Astrocyte (in vitro differentiated cells and primary cell): ENCODE measurements around the gene LSP1.

Experiments used
- EZH2 ChIP-seq: IDR thresholded peaks from 2 replicates; pipeline ENCODE4 v1.6.1; 2012; ENCODE audit warnings: mild to moderate bottlenecking, low read length, inconsistent platforms; ENCODE audit not compliant: insufficient read depth
- TF ChIP-seq, protein P1 (sequence below): IDR thresholded peaks from 2 replicates; pipeline ENCODE4 v1.5.1; 2011; ENCODE audit warnings: low read depth, mild to moderate bottlenecking, inconsistent platforms, low read length, moderate library complexity; ENCODE audit not compliant: insufficient read depth

DNA sequence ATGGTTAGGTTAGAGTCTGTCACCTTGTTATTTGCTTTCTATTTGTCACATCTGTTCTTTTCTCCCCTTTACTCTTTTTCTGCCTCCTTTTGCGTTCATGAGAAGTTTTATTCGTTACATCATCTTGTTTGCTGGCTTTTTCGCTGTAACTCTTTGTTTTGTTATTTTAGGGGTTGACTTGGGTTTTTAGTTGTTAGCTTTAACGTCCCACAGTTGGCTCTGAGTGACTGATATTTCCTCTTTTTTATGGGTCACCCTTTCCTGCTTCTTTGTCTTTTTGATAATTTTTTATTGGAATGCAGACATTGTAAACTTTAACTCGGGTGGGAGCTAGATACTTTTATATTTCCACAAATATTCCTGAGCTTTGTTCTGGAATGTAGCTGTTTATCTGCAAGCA lies 53.3 kb downstream of the LSP1 start:
- TF ChIP-seq, protein P1, sequence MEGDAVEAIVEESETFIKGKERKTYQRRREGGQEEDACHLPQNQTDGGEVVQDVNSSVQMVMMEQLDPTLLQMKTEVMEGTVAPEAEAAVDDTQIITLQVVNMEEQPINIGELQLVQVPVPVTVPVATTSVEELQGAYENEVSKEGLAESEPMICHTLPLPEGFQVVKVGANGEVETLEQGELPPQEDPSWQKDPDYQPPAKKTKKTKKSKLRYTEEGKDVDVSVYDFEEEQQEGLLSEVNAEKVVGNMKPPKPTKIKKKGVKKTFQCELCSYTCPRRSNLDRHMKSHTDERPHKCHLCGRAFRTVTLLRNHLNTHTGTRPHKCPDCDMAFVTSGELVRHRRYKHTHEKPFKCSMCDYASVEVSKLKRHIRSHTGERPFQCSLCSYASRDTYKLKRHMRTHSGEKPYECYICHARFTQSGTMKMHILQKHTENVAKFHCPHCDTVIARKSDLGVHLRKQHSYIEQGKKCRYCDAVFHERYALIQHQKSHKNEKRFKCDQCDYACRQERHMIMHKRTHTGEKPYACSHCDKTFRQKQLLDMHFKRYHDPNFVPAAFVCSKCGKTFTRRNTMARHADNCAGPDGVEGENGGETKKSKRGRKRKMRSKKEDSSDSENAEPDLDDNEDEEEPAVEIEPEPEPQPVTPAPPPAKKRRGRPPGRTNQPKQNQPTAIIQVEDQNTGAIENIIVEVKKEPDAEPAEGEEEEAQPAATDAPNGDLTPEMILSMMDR: no peak
- TF ChIP-seq EZH2: no peak
